Upper lobe of right lung (tissue), 1 donor: ENCODE data around the gene CD200R1L. TPM values are rescaled to one million over a fixed set of nuclear protein-coding genes. Genes with fewer than 3 reads are reported as not detected.
A peak's percentile ranks its signal among the peaks of the same experiment; 100 is the strongest.

Source experiments
- ATAC-seq: fragments of 200-7000 bp; cut with Tn5 transposase; one replicate; pipeline ENCODE4 v1.9.1; 2020; ENCODE audit warnings: mild to moderate bottlenecking, moderate library complexity
- DNase-seq: peaks from one replicate; pipeline ENCODE4 v3.0.0-alpha.2; 2020
- H3K27ac ChIP-seq: fragments of 200-600 bp; one replicate; pipeline ENCODE4 v1.8.0; 2022
- H3K27me3 ChIP-seq: fragments of 200-600 bp; one replicate; pipeline ENCODE4 v1.8.0; 2022; ENCODE audit warnings: mild to moderate bottlenecking
- H3K36me3 ChIP-seq: fragments of 200-600 bp; one replicate; pipeline ENCODE4 v1.8.0; 2022
- H3K4me1 ChIP-seq: fragments of 200-600 bp; one replicate; pipeline ENCODE4 v1.8.0; 2022
- H3K4me3 ChIP-seq: fragments of 200-600 bp; one replicate; pipeline ENCODE4 v1.8.0; 2022; ENCODE audit warnings: mild to moderate bottlenecking
- H3K9me3 ChIP-seq: fragments of 200-600 bp; one replicate; pipeline ENCODE4 v1.8.0; 2022
- CTCF ChIP-seq: fragments of 200-600 bp; IDR thresholded peaks from one replicate; pipeline ENCODE4 v1.8.0; 2022; ENCODE audit warnings: antibody characterized with exemption
- intact Hi-C: fragments of 100-400 bp; cut with DNase I; formaldehyde crosslinking; loops from one replicate; pipeline ENCODE4 v1.11.0; 2022
- total RNA-seq: library from RNA; stranded (reverse); fragmentation: NEBNext Ultra II Directional; extraction: Animal tissue kit (Norgen Biotek cat#: 25700); gene quantifications from one replicate; pipeline ENCODE4 v1.2.1, GENCODE V29; 2021
- donor health status: DM: no; HTN: yes; CAD: no; lungs with severe emphysema.

CD200R1L gene
- total RNA-seq, 1 donor from 2014 or later: not detected

- intact Hi-C loops: no loop called here
Measured at GRCh38 chr3:112818289-112818688, 28.4 kb downstream of the CD200R1L start.

DNA sequence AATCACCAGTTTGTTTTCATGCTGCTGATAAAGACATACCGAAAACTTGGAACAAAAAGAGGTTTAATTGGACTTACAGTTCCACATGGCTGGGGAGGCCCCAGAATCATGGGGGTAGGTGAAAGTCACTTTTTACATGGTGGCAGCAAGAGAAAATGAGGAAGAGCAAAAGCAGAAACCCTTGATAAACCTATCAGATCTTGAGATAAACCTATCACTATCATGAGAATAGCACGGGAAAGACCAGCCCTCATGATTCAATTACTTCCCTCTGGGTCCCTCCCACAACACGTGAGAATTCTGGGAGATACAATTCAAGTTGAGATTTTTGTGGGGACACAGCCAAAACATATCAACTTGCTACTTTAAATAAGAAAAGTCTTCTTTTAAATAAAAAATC is 28.9 kb downstream of the CD200R1L start:
- H3K36me3 ChIP-seq: no peaks in the 10 kb centered on the region
- no peaks in the 10 kb centered on the region for H3K9me3 ChIP-seq
- no peak for DNase-seq
- intact Hi-C loops: no loop called here
- no peaks in the 10 kb centered on the region for H3K27me3 ChIP-seq
- peaks cover 8% of the 10 kb centered on the region for H3K4me1 ChIP-seq
- no peak overlapping the region for H3K4me3 ChIP-seq
- ATAC-seq: no peak
- no peak for TF ChIP-seq CTCF
- no peak overlapping the region for H3K27ac ChIP-seq

More at GRCh38 chr3:112818289-112818688, 28.4 kb downstream of the CD200R1L start:
- Histone ChIP-seq H3K4me1 (peaks cover 3% of the 10 kb centered on the region), H3K27me3 (no peaks in the 10 kb centered on the region), H3K4me3 (no peak overlapping the region), H3K9me3 (no peaks in the 10 kb centered on the region), H3K36me3 (no peaks in the 10 kb centered on the region), H3K27ac (no peak overlapping the region)
- ATAC-seq (no peak), DNase-seq (no peak)
- TF ChIP-seq CTCF: no peak

GRCh38 chr3:112817271-112817670 is 29.4 kb downstream of the CD200R1L start:
- no peaks in the 10 kb centered on the region for H3K27me3 ChIP-seq
- peaks cover 9% of the 10 kb centered on the region for H3K4me1 ChIP-seq
- H3K9me3 ChIP-seq: no peaks in the 10 kb centered on the region
- no peak overlapping the region for H3K27ac ChIP-seq
- H3K36me3 ChIP-seq: no peaks in the 10 kb centered on the region
- DNase-seq (no peak), ATAC-seq (no peak)
- TF ChIP-seq CTCF: no peak
- intact Hi-C loops: no loop called here
- H3K4me3 ChIP-seq: no peak overlapping the region

DNA sequence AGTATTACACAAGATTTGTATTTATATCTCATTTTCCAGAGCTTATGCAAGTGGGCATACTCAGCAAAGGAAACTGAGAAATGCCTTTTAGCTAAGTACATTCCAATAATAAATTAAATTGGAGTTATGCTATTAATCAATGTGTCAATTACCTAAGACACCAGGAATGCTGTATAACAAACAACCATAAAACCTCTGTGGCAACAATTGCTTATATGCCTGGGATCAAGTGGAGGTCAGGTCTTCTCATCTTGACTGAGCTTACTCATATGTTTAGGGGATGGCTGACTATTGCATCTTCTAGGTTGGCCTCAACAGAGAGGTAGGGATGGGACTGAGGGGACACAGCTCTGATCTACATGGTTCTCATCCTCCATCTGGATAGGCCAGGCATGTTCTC is 30.7 kb downstream of the CD200R1L start:
- ATAC-seq: no peak
- no peak for TF ChIP-seq CTCF
- Histone ChIP-seq H3K27me3 (no peaks in the 10 kb centered on the region), H3K9me3 (no peaks in the 10 kb centered on the region), H3K4me3 (no peak overlapping the region), H3K36me3 (no peaks in the 10 kb centered on the region), H3K4me1 (peaks cover 14% of the 10 kb centered on the region), H3K27ac (no peak overlapping the region)
- DNase-seq: no peak
- intact Hi-C loops: no loop called here

- no peaks in the 10 kb centered on the region for H3K36me3 ChIP-seq
- DNase-seq (no peak), ATAC-seq (peak; percentile 21)
- TF ChIP-seq CTCF: peak; percentile 39
- intact Hi-C loops: no loop called here
- no peaks in the 10 kb centered on the region for H3K27me3 ChIP-seq
- H3K4me3 ChIP-seq: no peak overlapping the region
- H3K9me3 ChIP-seq: no peaks in the 10 kb centered on the region
- peaks cover 14% of the 10 kb centered on the region for H3K4me1 ChIP-seq
- no peak overlapping the region for H3K27ac ChIP-seq
Measured at GRCh38 chr3:112814266-112814665, 32.4 kb downstream of the CD200R1L start.

DNA sequence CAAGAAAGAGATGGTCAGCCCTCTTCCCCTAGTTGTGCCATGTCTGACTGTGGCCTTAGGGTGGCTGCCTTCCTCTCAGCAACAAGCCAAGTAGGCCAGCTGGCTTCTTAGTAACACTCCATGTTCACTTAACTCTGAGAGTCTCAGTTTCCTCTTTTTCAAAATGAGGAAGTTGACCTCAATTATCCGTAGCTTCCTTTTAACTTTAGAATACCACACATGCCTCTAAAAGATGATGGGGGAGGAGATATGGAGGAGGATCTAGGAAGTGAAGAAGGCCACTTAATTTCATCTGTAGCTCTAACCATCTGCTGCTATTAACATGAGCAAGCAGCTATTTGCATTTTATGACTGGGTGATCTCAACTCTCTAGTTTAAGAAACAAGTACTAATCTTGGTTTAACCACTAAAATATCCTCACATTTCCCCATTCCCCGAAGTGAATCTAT is 32.9 kb downstream of the CD200R1L start:
- H3K36me3 ChIP-seq: no peaks in the 10 kb centered on the region
- ATAC-seq (peak; percentile 91), DNase-seq (no peak)
- H3K27ac ChIP-seq: no peak overlapping the region
- H3K4me1 ChIP-seq: peaks cover 14% of the 10 kb centered on the region
- no peaks in the 10 kb centered on the region for H3K27me3 ChIP-seq
- no peaks in the 10 kb centered on the region for H3K9me3 ChIP-seq
- H3K4me3 ChIP-seq: no peak overlapping the region
- intact Hi-C loops: no loop called here
- TF ChIP-seq CTCF: no peak
